Right hindlimb (tissue), 1 donor: ENCODE measurements around the gene GPC6.

Experiments used
- DNase-seq: peaks from one replicate; pipeline ENCODE4 v3.0.0-alpha.2; 2018

The GPC6 gene

GRCh38 chr13:94088742-94089141 is 862.1 kb downstream of the GPC6 start:
- no peak for DNase-seq

GRCh38 chr13:94090773-94091480 is 864.3 kb downstream of the GPC6 start:
- DNase-seq = no peak

GRCh38 chr13:94093652-94094315 is 867.2 kb downstream of the GPC6 start:
- no peak for DNase-seq

- no peak for DNase-seq
Measured at GRCh38 chr13:94109715-94110374, 883.2 kb downstream of the GPC6 start.

- DNase-seq = peak; percentile 22
Measured at GRCh38 chr13:94112227-94112626, 885.6 kb downstream of the GPC6 start.

GRCh38 chr13:94112731-94113130 is 886.1 kb downstream of the GPC6 start:
- no peak for DNase-seq

- DNase-seq = no peak
Measured at GRCh38 chr13:94113245-94113644, 886.6 kb downstream of the GPC6 start.

- DNase-seq = no peak
Measured at GRCh38 chr13:94114166-94114565, 887.6 kb downstream of the GPC6 start.

GRCh38 chr13:94115054-94115453 is 888.4 kb downstream of the GPC6 start:
- DNase-seq = no peak

GRCh38 chr13:94119360-94119936 is 892.8 kb downstream of the GPC6 start:
- no peak for DNase-seq

GRCh38 chr13:94120878-94121277 is 894.3 kb downstream of the GPC6 start:
- DNase-seq = no peak

- DNase-seq = no peak
Measured at GRCh38 chr13:94121686-94122085, 895.1 kb downstream of the GPC6 start.

GRCh38 chr13:94122300-94122915 is 895.8 kb downstream of the GPC6 start:
- no peak for DNase-seq

GRCh38 chr13:94123557-94123956 is 897.0 kb downstream of the GPC6 start:
- DNase-seq = no peak

- no peak for DNase-seq
Measured at GRCh38 chr13:94128430-94128829, 901.8 kb downstream of the GPC6 start.

- no peak for DNase-seq
Measured at GRCh38 chr13:94129490-94129894, 902.9 kb downstream of the GPC6 start.

- DNase-seq = no peak
Measured at GRCh38 chr13:94138831-94139230, 912.2 kb downstream of the GPC6 start.

- no peak for DNase-seq
Measured at GRCh38 chr13:94139393-94139995, 912.9 kb downstream of the GPC6 start.

- DNase-seq = no peak
Measured at GRCh38 chr13:94140027-94140426, 913.4 kb downstream of the GPC6 start.

GRCh38 chr13:94140511-94140910 is 913.9 kb downstream of the GPC6 start:
- DNase-seq = no peak

GRCh38 chr13:94143624-94144350 is 917.2 kb downstream of the GPC6 start:
- no peak for DNase-seq

- DNase-seq = no peak
Measured at GRCh38 chr13:94145966-94146365, 919.4 kb downstream of the GPC6 start.
